HEK293T (cell line): Measurements from ENCODE around the gene CWC25.

Experiments used
- ARNT ChIP-seq: fragments of 450-650 bp; IDR thresholded peaks from 2 replicates; pipeline ENCODE4 v1.6.1; 2017; ENCODE audit warnings: mild to moderate bottlenecking
- NFRKB ChIP-seq: fragments of 450-650 bp; IDR thresholded peaks from 2 replicates; pipeline ENCODE4 v1.6.1; 2016; ENCODE audit warnings: mild to moderate bottlenecking, moderate library complexity
- SUZ12 ChIP-seq: fragments of 450-650 bp; IDR thresholded peaks from 2 replicates; pipeline ENCODE4 v1.6.1; 2016; ENCODE audit warnings: mild to moderate bottlenecking

- TF ChIP-seq SUZ12 (no peak), NFRKB (no peak), ARNT (peak; percentile 58; the same call in 1 of the 2 replicates)
Observed at GRCh38 chr17:38868817-38869525, 43.9 kb upstream of the CWC25 start.
